HepG2 (cell line): Measurements from ENCODE around the gene EYA2. TPM values are rescaled to one million over a fixed set of nuclear protein-coding genes. Genes with fewer than 3 reads are reported as not detected.

Experiments used
- AKNA ChIP-seq: sonication (generic); formaldehyde crosslinking; IDR thresholded peaks from 2 replicates; pipeline ENCODE4 v1.4.0; 2020; ENCODE audit warnings: missing genetic modification reagents, borderline replicate concordance
- KLF11 ChIP-seq: IDR thresholded peaks from 2 replicates; pipeline ENCODE4 v1.6.1; 2016; ENCODE audit warnings: missing compliant biosample characterization
- MBNL3 ChIP-seq: fragments of 250-450 bp; sonication (Bioruptor Pico); conservative IDR thresholded peaks from 2 replicates; pipeline ENCODE4 v1.8.0; 2022; ENCODE audit warnings: mild to moderate bottlenecking, inconsistent platforms
- PHF5A ChIP-seq: IDR thresholded peaks from one replicate; pipeline ENCODE4 v1.6.1; 2018; ENCODE audit warnings: low read depth, missing genetic modification reagents; ENCODE audit not compliant: unreplicated experiment
- SNAPC4 ChIP-seq: sonication (generic); formaldehyde crosslinking; IDR thresholded peaks from 2 replicates; pipeline ENCODE4 v1.4.0; 2020; ENCODE audit warnings: mild to moderate bottlenecking, missing genetic modification reagents
- SSRP1 ChIP-seq: IDR thresholded peaks from 2 replicates; pipeline ENCODE4 v1.6.1; 2016; ENCODE audit warnings: control low read depth
- TBL1XR1 ChIP-seq: fragments of 150-350 bp; IDR thresholded peaks from 2 replicates; pipeline ENCODE4 v1.6.1; 2014; ENCODE audit warnings: borderline replicate concordance, low read length; ENCODE audit not compliant: partially characterized antibody
- TERF1 ChIP-seq: sonication (generic); formaldehyde crosslinking; IDR thresholded peaks from 2 replicates; pipeline ENCODE4 v1.8.0; 2022; ENCODE audit warnings: mild to moderate bottlenecking, missing genetic modification reagents, moderate library complexity
- ZKSCAN1 ChIP-seq: fragments of 150-350 bp; IDR thresholded peaks from 2 replicates; pipeline ENCODE4 v1.6.1; 2014; ENCODE audit warnings: low read length
- ZNF619 ChIP-seq: sonication (generic); formaldehyde crosslinking; IDR thresholded peaks from 2 replicates; pipeline ENCODE4 v1.4.0; 2020; ENCODE audit warnings: mild to moderate bottlenecking, missing genetic modification reagents
- ZNF766 ChIP-seq: sonication (generic); formaldehyde crosslinking; IDR thresholded peaks from 2 replicates; pipeline ENCODE4 v1.5.0; 2020; ENCODE audit warnings: missing genetic modification reagents, borderline replicate concordance
- polyA plus RNA-seq, 8 experiments: library from polyadenylated mRNA; depleted of rRNA in 3 of 8; stranded (reverse) in 7 of 8; unstranded in 1 of 8; fragments of >200 nt; fragmentation: Illumina TruSeq in 4 of 8; extraction: Trizol in 4 of 8; gene quantifications; 2 replicates each; pipeline versions ENCODE4 v1.2.1 to v1.2.3, GENCODE V29; 2011 to 2016; ENCODE audit warnings: low read depth in 4 of 8, missing spikeins in 1 of 8, mixed read lengths in 1 of 8; ENCODE audit not compliant: insufficient read depth in 1 of 8
- total RNA-seq, 5 experiments: library from RNA; depleted of rRNA; stranded (reverse); fragments of >200 nt; fragmentation: Illumina TruSeq; extraction: Trizol; gene quantifications; 2 replicates each; pipeline ENCODE4 v1.2.3, GENCODE V29; 2016; ENCODE audit warnings: low read depth in 1 of 5
- TF ChIP-seq, protein P1 (sequence below), 2 experiments: fragments of 450-650 bp in 1 of 2; sonication (generic) in 1 of 2; formaldehyde crosslinking; IDR thresholded peaks; 2 replicates each; pipeline versions ENCODE4 v1.5.0 to v1.8.0; 2020 to 2022; ENCODE audit warnings: mild to moderate bottlenecking in 1 of 2, missing genetic modification reagents in 1 of 2
- TF ChIP-seq, protein P2 (sequence below): IDR thresholded peaks from 2 replicates; pipeline ENCODE4 v1.6.1; 2012; ENCODE audit warnings: low read length, improper control_type of control experiment

The EYA2 gene
- total and polyA plus RNA-seq, 2 of the 13 experiments (the other 11 are each of a cell fraction or from before 2014, with no cell fraction given), result not detected

DNA sequence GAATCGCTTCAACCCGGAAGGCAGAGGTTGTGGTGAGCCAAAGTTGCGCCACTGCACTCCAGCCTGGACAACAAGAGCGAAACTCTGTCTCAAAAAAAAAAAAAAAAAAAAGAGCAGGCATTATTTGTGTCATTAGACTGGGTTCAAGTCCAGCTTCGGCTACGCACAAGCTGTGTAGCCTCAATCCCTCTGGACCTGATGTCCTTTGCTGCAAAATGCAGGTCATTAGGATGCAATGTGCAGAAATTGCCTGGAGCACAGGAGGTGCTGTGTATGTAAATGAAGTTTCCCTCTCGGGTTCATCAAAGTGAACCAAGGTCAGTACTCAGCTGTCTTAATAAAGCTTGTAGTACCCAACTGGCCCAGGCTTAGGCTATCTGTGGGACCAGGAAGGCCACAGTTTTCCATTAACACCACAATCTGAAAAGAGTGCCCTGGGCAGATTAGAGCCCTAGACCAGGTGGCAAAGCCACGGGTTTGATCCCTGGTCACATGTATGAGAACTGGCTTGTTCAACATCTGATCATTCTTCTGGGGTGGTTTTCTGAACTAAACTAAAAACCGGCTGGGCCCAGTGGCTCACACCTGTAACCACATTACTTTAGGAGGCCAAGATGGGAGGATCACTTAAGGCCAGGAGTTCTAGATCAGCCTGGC lies 306.6 kb downstream of the EYA2 start (continued):
- 0 out of 2 replicates have a peak, but pooled peaks have one; percentile 71 for TF ChIP-seq SNAPC4 (CRISPR knock-in tag)
- no peak for TF ChIP-seq PHF5A
- TF ChIP-seq MBNL3 (CRISPR knock-in tag), result no peak
- 0 out of 2 replicates have a peak, but pooled peaks have one; percentile 2 for TF ChIP-seq KLF11 (CRISPR knock-in tag)
- TF ChIP-seq ZNF619, result no peak
- TF ChIP-seq SSRP1, result peak; percentile 85; the same call in 1 of the 2 replicates
- TF ChIP-seq, protein P1, sequence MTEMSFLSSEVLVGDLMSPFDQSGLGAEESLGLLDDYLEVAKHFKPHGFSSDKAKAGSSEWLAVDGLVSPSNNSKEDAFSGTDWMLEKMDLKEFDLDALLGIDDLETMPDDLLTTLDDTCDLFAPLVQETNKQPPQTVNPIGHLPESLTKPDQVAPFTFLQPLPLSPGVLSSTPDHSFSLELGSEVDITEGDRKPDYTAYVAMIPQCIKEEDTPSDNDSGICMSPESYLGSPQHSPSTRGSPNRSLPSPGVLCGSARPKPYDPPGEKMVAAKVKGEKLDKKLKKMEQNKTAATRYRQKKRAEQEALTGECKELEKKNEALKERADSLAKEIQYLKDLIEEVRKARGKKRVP (CRISPR knock-in tag; IDR thresholded peaks at IDR 0.05), result no peak
- TF ChIP-seq ZNF766, result no peak
- no peak for TF ChIP-seq TERF1 (CRISPR knock-in tag)
- TF ChIP-seq AKNA (CRISPR knock-in tag), result no peak
- TF ChIP-seq TBL1XR1, result no peak
- no peak for TF ChIP-seq ZKSCAN1
- TF ChIP-seq, protein P2, sequence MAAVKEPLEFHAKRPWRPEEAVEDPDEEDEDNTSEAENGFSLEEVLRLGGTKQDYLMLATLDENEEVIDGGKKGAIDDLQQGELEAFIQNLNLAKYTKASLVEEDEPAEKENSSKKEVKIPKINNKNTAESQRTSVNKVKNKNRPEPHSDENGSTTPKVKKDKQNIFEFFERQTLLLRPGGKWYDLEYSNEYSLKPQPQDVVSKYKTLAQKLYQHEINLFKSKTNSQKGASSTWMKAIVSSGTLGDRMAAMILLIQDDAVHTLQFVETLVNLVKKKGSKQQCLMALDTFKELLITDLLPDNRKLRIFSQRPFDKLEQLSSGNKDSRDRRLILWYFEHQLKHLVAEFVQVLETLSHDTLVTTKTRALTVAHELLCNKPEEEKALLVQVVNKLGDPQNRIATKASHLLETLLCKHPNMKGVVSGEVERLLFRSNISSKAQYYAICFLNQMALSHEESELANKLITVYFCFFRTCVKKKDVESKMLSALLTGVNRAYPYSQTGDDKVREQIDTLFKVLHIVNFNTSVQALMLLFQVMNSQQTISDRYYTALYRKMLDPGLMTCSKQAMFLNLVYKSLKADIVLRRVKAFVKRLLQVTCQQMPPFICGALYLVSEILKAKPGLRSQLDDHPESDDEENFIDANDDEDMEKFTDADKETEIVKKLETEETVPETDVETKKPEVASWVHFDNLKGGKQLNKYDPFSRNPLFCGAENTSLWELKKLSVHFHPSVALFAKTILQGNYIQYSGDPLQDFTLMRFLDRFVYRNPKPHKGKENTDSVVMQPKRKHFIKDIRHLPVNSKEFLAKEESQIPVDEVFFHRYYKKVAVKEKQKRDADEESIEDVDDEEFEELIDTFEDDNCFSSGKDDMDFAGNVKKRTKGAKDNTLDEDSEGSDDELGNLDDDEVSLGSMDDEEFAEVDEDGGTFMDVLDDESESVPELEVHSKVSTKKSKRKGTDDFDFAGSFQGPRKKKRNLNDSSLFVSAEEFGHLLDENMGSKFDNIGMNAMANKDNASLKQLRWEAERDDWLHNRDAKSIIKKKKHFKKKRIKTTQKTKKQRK, result no peak
